ENCODE results near the gene B3GALT5. TPM values are rescaled to one million over a fixed set of nuclear protein-coding genes. Genes with fewer than 3 reads are reported as not detected.

Gene B3GALT5
- total RNA-seq, 2 experiments from 2014 or later, result not detected

DNA sequence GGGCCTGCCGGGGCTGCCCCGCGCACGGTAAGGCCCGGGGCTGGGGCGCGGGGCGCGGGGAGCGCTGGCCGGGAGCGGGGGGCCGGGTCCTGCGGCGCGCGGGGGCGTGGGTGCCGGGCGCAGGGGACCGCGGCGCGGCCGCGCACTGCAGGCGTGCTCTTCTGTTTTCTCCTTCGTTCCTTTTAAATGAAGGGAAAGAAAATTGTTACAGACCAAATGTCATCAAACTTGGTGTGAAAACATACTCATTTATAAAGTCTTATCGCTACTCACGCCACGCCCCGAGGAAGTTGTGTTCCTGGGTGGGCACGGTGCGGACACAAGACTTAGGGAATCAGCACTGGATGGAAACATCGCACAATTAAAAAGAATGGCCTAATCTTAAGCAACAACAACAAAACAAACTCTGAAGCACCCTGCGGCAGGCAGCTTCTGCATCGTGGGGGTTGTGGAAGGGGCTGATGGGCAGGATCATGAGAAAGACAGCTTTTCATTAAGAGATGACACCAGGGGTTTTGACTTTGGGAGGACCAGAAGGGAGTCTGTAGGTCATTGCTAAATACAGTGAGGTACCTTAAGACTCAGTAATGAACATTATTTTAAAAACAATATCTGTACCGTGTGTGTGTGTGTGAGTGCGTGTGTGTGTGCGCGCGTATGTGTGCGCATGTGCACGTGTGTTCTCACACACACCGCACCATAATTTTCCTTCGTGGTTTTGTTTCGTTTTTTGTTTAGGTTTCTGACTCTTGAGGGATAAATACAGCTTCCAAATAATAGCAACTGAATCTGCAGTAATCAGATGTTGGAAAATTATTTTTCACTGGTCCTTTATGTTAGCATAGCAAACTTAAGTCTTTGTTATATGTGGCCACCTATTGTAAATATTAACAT lies 548 bp downstream of the B3GALT5 start:
- no peak for DNase-seq
- no peaks in the 10 kb centered on the region for H3K36me3 Mint-ChIP-seq (ENCODE audit: low read depth)
- TF ChIP-seq CTCF (IDR thresholded peaks at IDR 0.05), result no peak
- no peak for ATAC-seq
- H3K9me3 Mint-ChIP-seq, result no peaks in the 10 kb centered on the region
- H3K27me3 Mint-ChIP-seq, result peaks cover 31% of the 10 kb centered on the region
- H3K4me3 Mint-ChIP-seq, result no peak overlapping the region
- intact Hi-C loops (cut with micrococcal nuclease), result no loop called here
- peaks cover 10% of the 10 kb centered on the region for H3K4me1 Mint-ChIP-seq (ENCODE audit: low read depth)
- ChIA-PET POLR2A (interaction anchor here (1.0 kb wide), 1 partner anchor 73 kb away, joined by 3 read pairs; no protein-coding TSS in a partner anchor), CTCF (no interaction called here)
- H3K27ac Mint-ChIP-seq, result no peak overlapping the region

GRCh38 chr21:39616211-39616772 lies 3.6 kb downstream of the B3GALT5 start:
- no peak for TF ChIP-seq CTCF (IDR thresholded peaks at IDR 0.05)
- Mint-ChIP-seq H3K27ac (no peak overlapping the region), H3K27me3 (peaks cover 31% of the 10 kb centered on the region), H3K4me1 (ENCODE audit: low read depth) (peaks cover 10% of the 10 kb centered on the region), H3K9me3 (no peaks in the 10 kb centered on the region), H3K4me3 (no peak overlapping the region), H3K36me3 (ENCODE audit: low read depth) (no peaks in the 10 kb centered on the region)
- CTCF ChIA-PET, result interaction anchor here (2.1 kb wide), 1 partner anchor 14 kb away, joined by 5 read pairs; no protein-coding TSS in a partner anchor
- intact Hi-C loops (cut with micrococcal nuclease), result no loop called here
- POLR2A ChIA-PET, result interaction anchor here (0.7 kb wide), 1 partner anchor 32 kb away, joined by 3 read pairs; no protein-coding TSS in a partner anchor
- DNase-seq, result no peak
- ATAC-seq, result no peak

DNA sequence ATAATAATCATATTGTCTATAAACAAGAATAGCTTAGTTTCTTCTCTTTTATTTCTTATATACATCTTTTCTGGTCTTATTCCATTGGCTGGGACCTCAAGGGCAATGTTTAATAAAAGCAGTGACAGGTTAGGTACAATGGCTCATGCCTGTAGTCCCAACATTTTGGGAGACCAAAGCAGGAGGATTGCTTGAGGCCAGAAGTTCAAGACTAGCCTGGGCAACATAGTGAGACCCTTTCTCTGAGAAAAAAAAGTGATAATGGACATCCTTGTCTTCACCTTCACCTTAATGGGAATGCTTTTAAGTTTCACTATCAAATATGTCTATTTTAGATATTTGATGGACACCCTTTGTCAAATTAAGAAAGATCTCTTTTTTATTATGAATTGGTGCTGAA lies 8.1 kb downstream of the B3GALT5 start:
- ATAC-seq (no peak), DNase-seq (no peak)
- Mint-ChIP-seq H3K4me1 (ENCODE audit: low read depth) (no peaks in the 10 kb centered on the region), H3K36me3 (ENCODE audit: low read depth) (no peaks in the 10 kb centered on the region), H3K27ac (no peak overlapping the region), H3K4me3 (no peak overlapping the region), H3K9me3 (peaks cover 7% of the 10 kb centered on the region), H3K27me3 (peaks cover 5% of the 10 kb centered on the region)
- POLR2A ChIA-PET, result no interaction called here
- TF ChIP-seq CTCF (IDR thresholded peaks at IDR 0.05), result no peak
- CTCF ChIA-PET, result no interaction called here
- intact Hi-C loops (cut with micrococcal nuclease), result no loop called here

GRCh38 chr21:39625211-39625895 lies 12.6 kb downstream of the B3GALT5 start:
- TF ChIP-seq CTCF (IDR thresholded peaks at IDR 0.05), result no peak
- intact Hi-C loops (cut with micrococcal nuclease), result no loop called here
- peaks cover 3% of the 10 kb centered on the region for H3K27me3 Mint-ChIP-seq
- ATAC-seq, result no peak
- H3K9me3 Mint-ChIP-seq, result peaks cover 7% of the 10 kb centered on the region
- H3K4me3 Mint-ChIP-seq, result no peak overlapping the region
- POLR2A ChIA-PET, result no interaction called here
- no peaks in the 10 kb centered on the region for H3K36me3 Mint-ChIP-seq (ENCODE audit: low read depth)
- H3K4me1 Mint-ChIP-seq (ENCODE audit: low read depth), result no peaks in the 10 kb centered on the region
- no peak for DNase-seq
- CTCF ChIA-PET, result no interaction called here
- H3K27ac Mint-ChIP-seq, result no peak overlapping the region

Data from activated CD8-positive, alpha-beta T cell treated with anti-CD3 and anti-CD28 coated beads for 36 hours (primary cell).